ENCODE results near the gene CD109. TPM values are rescaled to one million over a fixed set of nuclear protein-coding genes. Genes with fewer than 3 reads are reported as not detected.
"Not testable (repeated sequence)": the region's sequence is repeated elsewhere in the genome, so short reads cannot be mapped to it uniquely, and the experiment has no call there.

CD109 gene
- total RNA-seq, 1 experiment from 2014 or later = 19.1 TPM

DNA sequence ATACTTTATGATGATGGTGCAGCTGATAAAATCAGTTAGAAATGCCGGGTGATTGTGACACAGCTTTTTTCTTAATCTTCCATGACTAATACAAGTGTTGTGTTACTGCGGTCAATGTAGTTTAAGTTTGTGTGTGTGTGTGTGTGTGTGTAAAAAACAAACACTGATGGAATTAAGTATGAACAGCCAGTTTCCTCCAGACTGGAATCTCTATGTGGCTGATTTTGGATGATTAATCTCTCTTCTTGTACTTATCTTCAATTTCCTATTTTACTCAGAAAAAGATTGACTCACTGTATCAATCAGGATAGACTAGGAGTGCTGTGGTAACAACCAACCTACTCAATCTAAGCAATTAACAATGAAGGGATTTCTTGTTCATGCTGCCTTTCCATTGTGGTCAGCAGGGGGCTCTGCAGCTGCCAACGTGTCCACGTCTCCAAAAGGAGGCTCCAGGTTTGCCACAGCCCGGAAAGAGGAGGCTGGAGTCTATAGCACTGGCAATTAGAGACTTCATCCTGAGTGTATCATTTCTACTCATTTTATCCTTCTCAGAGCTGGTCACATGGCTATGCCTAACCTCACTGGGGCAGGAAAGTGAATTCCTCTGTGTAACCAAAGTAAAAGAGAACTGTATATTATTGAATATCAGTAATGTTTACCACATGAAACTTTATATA lies 107.7 kb downstream of the CD109 start:
- Histone ChIP-seq H3K27ac (ENCODE audit: low read length) (peak overlapping the region; percentile 85), H3K9me2 (replicated peaks; ENCODE audit: low read length) (no peaks in the 10 kb centered on the region), H3K4me3 (ENCODE audit: low read length) (no peak overlapping the region), H3K9ac (ENCODE audit: low read length) (peak overlapping the region; percentile 49; the same call in 1 of the 2 replicates), H2AFZ (ENCODE audit: low read length) (no peak overlapping the region), H3K4me1 (ENCODE audit: insufficient read depth, low read length) (peaks cover 27% of the 10 kb centered on the region), H3K79me2 (ENCODE audit: low read length) (no peaks in the 10 kb centered on the region), H3K36me3 (ENCODE audit: low read depth, low read length) (peaks cover 3% of the 10 kb centered on the region; the same call in 1 of the 2 replicates), H3K4me2 (ENCODE audit: low read length) (peak overlapping the region; percentile 56), H3K27me3 (ENCODE audit: low read length) (no peaks in the 10 kb centered on the region), H3K9me3 (ENCODE audit: low read length) (no peaks in the 10 kb centered on the region), H4K20me1 (ENCODE audit: low read length) (no peaks in the 10 kb centered on the region), H3F3A (ENCODE audit: low read length, unreplicated experiment) (no peaks in the 10 kb centered on the region)
- POLR2A ChIA-PET (ENCODE audit: unreplicated experiment) = no interaction called here
- CTCF ChIA-PET = interaction anchor here (0.6 kb wide), 2 partner anchors 364 to 895 kb away, joined by 3 to 5 read pairs; no protein-coding TSS in a partner anchor
- DNase-seq = peak; percentile 82
- no peak for TF ChIP-seq EZH2 (IDR thresholded peaks at IDR 0.05; ENCODE audit: low read length, unreplicated experiment)
- TF ChIP-seq EZH2phosphoT487 (IDR thresholded peaks at IDR 0.05; ENCODE audit: borderline replicate concordance, low read length) = no peak
- TF ChIP-seq, protein P1, sequence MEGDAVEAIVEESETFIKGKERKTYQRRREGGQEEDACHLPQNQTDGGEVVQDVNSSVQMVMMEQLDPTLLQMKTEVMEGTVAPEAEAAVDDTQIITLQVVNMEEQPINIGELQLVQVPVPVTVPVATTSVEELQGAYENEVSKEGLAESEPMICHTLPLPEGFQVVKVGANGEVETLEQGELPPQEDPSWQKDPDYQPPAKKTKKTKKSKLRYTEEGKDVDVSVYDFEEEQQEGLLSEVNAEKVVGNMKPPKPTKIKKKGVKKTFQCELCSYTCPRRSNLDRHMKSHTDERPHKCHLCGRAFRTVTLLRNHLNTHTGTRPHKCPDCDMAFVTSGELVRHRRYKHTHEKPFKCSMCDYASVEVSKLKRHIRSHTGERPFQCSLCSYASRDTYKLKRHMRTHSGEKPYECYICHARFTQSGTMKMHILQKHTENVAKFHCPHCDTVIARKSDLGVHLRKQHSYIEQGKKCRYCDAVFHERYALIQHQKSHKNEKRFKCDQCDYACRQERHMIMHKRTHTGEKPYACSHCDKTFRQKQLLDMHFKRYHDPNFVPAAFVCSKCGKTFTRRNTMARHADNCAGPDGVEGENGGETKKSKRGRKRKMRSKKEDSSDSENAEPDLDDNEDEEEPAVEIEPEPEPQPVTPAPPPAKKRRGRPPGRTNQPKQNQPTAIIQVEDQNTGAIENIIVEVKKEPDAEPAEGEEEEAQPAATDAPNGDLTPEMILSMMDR (conservative IDR thresholded peaks at IDR 0.05; ENCODE audit: low read depth, low read length) = peak; percentile 74
- intact Hi-C loops (cut with micrococcal nuclease) = loop anchor here (10.0 kb wide), 1 partner anchor 59 kb away; no protein-coding TSS in a partner anchor
- BruUV-seq (replicated peaks) = no TSS peak
- peak; percentile 65 for ATAC-seq

DNA sequence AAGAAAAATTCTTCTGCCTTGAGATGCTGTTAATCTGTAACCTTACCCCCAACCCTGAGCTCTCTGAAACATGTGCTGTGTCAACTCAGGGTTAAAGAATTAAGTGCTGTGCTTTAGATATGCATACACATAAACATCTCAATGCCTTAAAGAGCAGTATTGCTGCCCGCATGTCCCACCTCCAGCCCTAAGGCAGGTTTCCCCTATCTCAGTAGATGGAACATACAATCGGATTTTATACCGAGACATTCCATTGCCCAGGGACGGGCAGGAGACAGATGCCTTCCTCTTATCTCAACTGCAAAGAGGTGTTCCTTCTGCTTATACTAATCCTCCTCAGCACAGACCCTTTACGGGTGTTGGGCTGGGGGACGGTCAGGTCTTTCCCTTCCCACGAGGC lies 109.2 kb downstream of the CD109 start:
- H3K9ac ChIP-seq (ENCODE audit: low read length); H3K9me3 ChIP-seq (ENCODE audit: low read length); H3F3A ChIP-seq (ENCODE audit: low read length, unreplicated experiment); H3K79me2 ChIP-seq (ENCODE audit: low read length); H2AFZ ChIP-seq (ENCODE audit: low read length); ATAC-seq; H3K4me3 ChIP-seq (ENCODE audit: low read length); H3K4me2 ChIP-seq (ENCODE audit: low read length); H3K36me3 ChIP-seq (ENCODE audit: low read depth, low read length); BruUV-seq (replicated peaks); H3K27me3 ChIP-seq (ENCODE audit: low read length); CTCF ChIA-PET; H3K9me2 ChIP-seq (replicated peaks; ENCODE audit: low read length); DNase-seq; POLR2A ChIA-PET (ENCODE audit: unreplicated experiment); H3K27ac ChIP-seq (ENCODE audit: low read length); H4K20me1 ChIP-seq (ENCODE audit: low read length): not testable (repeated sequence)
- intact Hi-C loops (cut with micrococcal nuclease) = loop anchor here (10.0 kb wide), 1 partner anchor 60 kb away; no protein-coding TSS in a partner anchor
- peaks cover 27% of the 10 kb centered on the region for H3K4me1 ChIP-seq (ENCODE audit: insufficient read depth, low read length)

DNA sequence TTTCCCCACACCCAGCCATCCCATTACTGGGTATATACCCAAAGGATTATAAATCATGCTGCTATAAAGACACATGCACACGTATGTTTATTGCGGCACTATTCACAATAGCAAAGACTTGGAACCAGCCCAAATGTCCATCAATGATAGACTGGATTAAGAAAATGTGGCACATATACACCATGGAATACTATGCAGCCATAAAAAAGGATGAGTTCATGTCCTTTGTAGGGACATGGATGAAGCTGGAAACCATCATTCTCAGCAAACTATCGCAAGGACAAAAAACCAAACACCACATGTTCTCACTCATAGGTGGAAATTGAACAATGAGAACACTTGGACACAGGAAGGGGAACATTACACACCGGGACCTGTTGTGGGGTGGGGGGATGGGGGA lies 110.0 kb downstream of the CD109 start:
- H3K36me3 ChIP-seq (ENCODE audit: low read depth, low read length); H3K9me3 ChIP-seq (ENCODE audit: low read length); H3K9me2 ChIP-seq (replicated peaks; ENCODE audit: low read length); H3F3A ChIP-seq (ENCODE audit: low read length, unreplicated experiment); BruUV-seq (replicated peaks); H3K9ac ChIP-seq (ENCODE audit: low read length); DNase-seq; H3K4me2 ChIP-seq (ENCODE audit: low read length); H3K27ac ChIP-seq (ENCODE audit: low read length); ATAC-seq; POLR2A ChIA-PET (ENCODE audit: unreplicated experiment); H3K27me3 ChIP-seq (ENCODE audit: low read length); H3K79me2 ChIP-seq (ENCODE audit: low read length); H4K20me1 ChIP-seq (ENCODE audit: low read length); CTCF ChIA-PET; H2AFZ ChIP-seq (ENCODE audit: low read length); H3K4me3 ChIP-seq (ENCODE audit: low read length): not testable (repeated sequence)
- H3K4me1 ChIP-seq (ENCODE audit: insufficient read depth, low read length) = peaks cover 27% of the 10 kb centered on the region
- intact Hi-C loops (cut with micrococcal nuclease) = loop anchor here (10.0 kb wide), 1 partner anchor 61 kb away; no protein-coding TSS in a partner anchor

Measured in PC-3 (cell line).